Activated T-cell treated with anti-CD3 and anti-CD28 coated beads, Interleukin-2, amount 50 U/mL, for 1 hour (primary cell): ENCODE measurements around the gene BCL6.

Experiments
- DNase-seq: peaks from one replicate; pipeline ENCODE4 v3.0.0-alpha.2; 2020

BCL6 gene

DNA sequence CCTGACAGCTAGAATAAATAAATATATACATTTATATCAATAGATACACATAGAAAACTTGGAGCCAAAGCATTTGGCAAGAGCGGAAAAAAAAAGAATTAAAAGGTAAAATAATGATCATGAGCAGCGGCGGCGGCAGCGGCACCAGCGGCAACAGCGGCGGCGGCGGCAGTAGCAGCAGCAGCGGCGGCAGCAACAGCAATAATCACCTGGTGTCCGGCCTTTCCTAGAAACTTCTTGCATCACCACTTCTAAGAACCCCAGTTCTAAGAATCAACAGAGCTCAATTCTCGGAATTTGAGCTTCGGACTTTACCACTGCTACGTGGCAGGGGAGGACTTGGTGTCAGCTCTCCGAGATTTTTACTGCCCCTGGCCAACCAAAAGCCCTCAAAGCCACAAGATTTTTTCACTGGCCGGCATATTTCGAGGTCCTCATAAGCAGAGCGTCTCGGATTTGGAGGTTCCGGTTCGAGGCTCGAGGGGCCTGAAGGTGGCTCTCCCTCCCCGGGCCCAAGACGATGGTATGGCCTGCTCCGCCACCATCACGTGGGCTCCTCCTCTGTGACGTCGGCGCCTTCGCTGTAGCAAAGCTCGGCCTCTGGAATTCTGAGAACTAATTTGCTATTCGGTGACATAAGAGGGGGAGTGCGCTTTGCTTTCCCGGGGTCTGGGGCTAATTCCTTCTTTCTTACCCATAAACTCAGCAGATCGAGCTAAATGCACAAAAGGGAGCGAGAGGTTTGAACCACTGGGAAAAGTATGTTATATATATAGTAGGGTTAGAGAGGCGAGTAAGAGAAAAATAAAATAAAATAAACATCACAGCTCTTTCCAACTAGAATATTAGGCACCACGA is at the start of gene BCL6:
Gene BCL6 (minus strand): TSS at position 268 of the 858 bp plus-strand sequence. CDS start 11,775 bp downstream, outside the sequence.
- DNase-seq = peak; percentile 91

DNA sequence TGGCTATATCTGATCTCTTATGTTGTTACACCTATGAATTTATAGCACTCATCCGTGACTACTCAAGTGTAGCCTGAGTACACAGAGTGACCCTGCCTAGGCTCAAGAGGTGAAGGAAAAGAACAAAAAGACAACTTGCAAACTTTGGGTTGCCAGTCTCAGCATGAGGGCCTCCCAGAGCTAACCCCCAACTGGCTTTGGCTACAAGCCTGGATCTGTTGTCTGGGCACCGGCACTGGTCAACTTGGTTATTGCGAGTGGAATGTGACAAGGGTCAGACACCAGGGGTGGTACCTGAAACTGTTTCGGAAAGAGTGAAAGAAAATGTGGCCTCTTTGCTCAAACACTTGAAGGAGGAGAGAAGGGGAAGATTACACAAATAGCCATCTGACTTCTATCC is 49.5 kb upstream of the BCL6 start:
- DNase-seq = no peak

DNA sequence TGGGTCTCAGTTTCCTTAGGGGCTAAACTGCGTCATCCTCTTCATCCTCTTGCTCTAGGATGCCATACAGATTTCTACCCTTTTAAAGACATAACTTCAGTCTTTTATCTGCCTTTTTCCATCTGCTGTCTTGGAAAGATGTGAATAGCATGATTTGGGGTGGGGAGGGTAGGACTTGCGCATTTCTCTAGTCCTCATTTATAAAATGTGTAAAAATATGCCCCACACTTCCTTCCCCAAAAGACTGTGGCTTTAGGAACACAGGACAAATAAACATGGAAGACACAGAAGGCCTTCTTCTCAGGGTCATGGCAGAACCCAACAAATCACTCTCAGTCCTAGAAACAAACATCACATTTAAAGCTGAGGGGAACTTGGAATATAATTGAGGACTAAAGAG is 48.4 kb upstream of the BCL6 start:
- DNase-seq = no peak

- DNase-seq = no peak
These were observed 47.3 kb upstream of the BCL6 start for GRCh38 chr3:187792521-187792920.

DNA sequence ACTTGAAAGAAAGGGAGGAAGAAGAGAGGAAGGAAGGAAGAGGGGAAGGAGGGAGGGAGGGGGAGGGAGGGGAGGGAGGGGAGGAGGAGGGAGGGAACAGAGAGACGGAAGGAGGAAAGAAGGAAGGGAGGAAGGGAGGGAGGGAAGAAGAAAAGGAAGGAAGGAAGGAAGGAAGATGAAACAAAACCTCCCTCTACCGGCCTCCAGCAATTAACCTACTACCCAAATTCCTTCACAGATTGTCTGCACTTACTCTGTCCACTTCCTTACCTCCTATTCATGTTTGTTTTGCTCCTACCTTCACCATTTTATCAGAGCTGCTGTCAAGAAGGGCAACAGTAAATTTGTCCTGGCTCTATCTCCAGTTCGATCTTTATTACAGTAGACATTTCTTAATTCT is 44.6 kb upstream of the BCL6 start:
- no peak for DNase-seq

DNA sequence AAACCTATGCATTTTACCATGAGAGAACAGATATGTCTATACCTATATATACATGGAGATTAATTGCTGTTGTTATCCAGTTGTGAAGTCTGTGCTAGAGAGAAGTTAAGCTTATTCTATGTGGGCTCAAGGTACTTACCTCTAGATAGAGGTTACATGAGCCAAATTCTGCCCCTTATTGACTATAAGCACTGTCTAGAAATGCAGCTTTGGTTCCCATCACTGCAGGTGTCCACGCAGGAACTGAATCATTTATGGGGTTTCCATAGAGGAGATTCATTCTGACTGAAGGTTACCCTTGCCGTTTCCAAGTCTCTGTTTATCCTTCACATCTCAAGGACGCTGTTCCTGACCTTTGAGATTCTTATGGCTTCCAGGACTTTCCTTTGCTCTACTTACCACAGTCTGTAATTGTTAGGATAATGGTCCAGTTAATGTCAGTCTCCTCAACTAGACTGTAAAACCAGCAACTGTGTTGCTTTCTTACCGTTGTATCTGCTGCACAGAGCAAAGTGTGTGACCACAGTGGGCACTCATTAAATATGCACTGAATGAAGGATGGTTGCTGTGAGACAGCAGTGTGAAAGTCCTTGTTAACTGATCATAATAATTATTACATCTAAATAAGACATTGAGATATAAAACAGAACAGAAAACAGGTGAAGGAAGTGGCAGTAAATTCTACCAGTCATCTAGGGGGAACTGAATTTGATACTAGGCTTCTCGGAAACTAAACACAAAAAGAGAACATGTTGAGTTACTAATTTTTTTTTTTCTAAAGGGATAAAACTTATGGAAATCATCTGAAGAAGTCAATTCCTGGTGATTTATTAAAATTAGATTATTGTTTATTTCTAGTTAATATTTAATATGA is 44.0 kb upstream of the BCL6 start:
- DNase-seq = no peak

GRCh38 chr3:187783098-187783497 is 37.8 kb upstream of the BCL6 start:
- no peak for DNase-seq

GRCh38 chr3:187782006-187782405 is 36.7 kb upstream of the BCL6 start:
- no peak for DNase-seq

DNA sequence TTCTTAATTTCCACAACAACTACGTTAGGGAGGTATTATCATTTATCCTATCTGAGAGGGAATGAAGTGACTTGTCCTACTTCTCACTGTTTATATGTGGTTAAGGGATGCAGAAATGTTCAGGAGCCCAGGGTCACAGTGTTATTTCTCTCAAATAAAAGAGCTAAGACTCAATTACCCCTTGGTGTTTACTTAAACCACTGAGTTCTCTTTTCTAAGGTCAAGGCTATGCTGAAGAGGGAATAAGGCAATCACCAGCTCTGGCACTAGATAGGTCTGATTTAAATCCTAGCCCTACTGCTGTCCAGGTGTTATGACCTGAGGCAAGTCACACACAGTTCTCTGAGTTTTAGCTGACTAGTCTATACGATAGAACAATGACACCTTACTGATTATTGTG is 35.7 kb upstream of the BCL6 start:
- no peak for DNase-seq

GRCh38 chr3:187778726-187779125 is 33.5 kb upstream of the BCL6 start:
- no peak for DNase-seq

GRCh38 chr3:187777331-187777941 is 32.2 kb upstream of the BCL6 start:
- DNase-seq = peak; percentile 29

DNA sequence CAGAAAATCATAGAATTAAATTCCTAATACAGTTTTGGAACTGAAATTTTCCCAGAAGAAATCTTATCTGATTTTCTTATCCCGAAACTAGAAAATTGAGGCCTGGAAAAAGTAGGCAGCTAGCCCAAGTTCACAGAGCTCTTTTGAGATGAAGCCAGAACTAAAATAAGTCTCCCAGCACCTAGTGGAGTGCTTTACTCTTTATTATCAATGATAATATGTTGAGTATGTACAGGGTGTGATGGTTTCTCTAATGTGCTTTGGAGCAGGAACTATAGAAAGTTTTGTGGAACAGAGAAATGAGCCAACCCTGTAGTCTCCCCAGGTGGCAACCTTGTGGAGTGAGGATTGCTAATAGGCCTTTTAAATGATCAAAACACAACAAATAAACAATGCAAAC is 30.3 kb upstream of the BCL6 start:
- no peak for DNase-seq

- DNase-seq = no peak
These were observed 29.0 kb upstream of the BCL6 start for GRCh38 chr3:187774185-187774789.

GRCh38 chr3:187773233-187774184 is 28.2 kb upstream of the BCL6 start:
- DNase-seq = no peak

- DNase-seq = no peak
These were observed 25.0 kb upstream of the BCL6 start for GRCh38 chr3:187770224-187770623.

GRCh38 chr3:187769771-187770170 is 24.5 kb upstream of the BCL6 start:
- no peak for DNase-seq

DNA sequence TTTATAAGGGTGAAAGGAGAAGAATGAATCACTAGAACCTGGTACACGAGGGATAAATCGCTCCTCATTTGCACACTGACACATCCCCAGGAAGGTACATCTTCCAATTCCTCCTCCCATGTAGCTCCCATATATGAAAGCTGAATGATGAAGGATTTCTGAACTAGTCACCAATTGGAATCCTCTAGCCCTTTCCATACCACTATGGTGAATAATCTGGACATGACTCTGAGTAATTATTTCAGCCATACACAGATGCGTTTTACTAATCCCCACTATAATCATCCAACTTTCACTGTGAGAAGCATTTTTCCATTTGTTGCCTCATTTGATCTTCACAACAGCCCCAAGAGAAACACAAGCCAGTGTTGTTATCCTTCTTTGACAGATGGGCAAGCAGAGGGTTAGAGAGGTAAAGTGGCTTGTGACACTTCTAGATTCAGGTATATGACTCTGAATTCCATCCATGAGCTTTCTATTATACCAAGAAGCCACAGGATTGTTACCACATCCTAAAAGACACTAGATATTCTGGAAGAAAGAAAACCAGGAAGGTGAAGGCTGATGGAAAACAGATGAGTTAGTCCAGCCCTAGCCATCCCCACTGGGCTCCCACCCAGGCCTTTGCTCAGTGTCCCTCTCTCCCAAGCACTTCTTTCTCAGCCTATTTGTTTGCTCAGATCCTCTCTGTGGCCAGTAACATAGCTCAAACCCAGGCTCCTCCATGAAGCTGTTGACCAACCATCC is 22.2 kb upstream of the BCL6 start:
- no peak for DNase-seq

DNA sequence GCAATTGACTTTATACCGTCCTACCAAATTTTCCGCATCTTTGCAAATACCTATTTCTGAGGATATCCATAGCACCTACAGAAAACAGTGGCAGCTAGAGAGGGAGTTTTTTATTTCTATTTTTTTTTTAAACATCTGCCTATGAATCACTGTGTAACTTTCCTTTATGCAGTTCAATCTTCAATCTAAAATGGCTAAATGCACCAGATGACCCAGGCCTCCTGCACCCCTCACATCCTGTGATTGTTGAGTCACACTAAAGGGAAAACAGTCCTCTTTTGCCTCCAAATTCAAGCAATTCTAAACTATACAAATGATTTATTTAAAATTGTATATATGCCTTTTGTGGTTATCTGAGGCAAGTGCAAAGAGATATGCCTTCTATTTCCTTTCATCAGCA is 20.1 kb upstream of the BCL6 start:
- no peak for DNase-seq

DNA sequence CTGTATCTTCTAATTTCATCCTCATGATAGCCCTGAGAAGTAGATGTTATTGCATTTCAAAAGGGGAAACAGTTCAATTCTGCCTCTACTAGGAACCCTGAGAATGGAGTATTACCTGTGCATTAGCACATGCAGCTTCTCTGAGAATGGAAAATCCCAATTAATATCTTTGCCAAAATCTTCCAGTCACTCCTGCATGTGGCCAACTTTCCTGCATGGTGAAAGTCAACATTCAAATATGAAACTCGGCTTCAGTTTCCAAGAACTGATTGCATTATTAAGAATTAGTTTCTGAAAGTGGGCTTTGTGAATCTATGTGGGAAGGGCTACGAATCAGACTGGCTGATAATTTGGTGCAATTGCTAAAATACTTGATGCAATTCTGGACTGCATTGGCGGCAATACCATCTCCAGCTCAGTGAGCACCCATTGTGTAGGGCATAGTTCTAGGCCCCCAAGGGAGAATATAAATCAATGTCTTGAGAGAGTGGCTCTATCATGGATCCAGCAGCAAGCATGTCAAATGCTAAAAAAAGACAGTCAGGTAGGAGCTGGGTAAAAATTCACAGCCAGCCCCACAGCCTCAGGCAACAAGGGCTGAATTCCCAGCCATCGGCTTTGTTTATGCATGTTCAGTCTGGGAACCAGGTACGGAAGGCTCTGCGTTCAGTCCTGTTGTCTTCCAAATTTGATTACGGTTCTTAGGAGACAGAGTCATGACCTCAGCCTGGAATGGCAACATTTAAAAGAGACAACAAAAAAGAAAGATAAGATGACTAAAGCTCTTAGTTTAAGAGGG is 18.8 kb upstream of the BCL6 start:
- no peak for DNase-seq

DNA sequence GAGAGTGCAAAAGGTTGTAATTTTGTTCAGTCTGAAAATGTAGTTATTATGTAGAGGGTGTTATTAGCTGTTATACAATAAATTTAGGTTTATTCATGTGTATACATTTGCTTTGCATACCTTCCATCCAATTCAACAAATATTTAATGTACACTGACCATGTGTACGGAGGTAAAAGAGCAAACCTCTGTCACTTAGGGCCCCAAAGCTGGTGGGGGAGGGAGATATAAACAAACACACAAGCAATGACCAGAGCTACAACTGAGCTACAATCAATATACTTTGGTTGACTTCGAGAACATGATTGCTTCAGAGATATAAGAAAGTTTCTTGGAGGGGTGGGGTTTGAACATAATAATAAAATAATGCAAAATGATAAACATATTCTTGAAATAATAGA is 17.5 kb upstream of the BCL6 start:
- no peak for DNase-seq
